Fibroblast of villous mesenchyme (primary cell): Measurements from ENCODE around the gene ACY1. TPM values are rescaled to one million over a fixed set of nuclear protein-coding genes. Genes with fewer than 3 reads are reported as not detected.
A peak's percentile ranks its signal among the peaks of the same experiment; 100 is the strongest.

Experiments
- DNase-seq: peaks from one replicate; pipeline ENCODE4 v3.0.0-alpha.2; 2010; ENCODE audit warnings: low read depth
- H3K4me3 ChIP-seq: 2 replicates; pipeline ENCODE4 v1.5.1; 2011; ENCODE audit warnings: low read depth, mild to moderate bottlenecking, low read length
- CTCF ChIP-seq: IDR thresholded peaks from 2 replicates; pipeline ENCODE4 v1.5.1; 2012; ENCODE audit warnings: low read depth, mild to moderate bottlenecking, low read length; ENCODE audit not compliant: insufficient read depth
- total RNA-seq: library from RNA; depleted of rRNA; stranded (reverse); fragments of >200 nt; gene quantifications from 2 replicates; pipeline ENCODE4 v1.2.3, GENCODE V29; 2012

Gene ACY1
- total RNA-seq, 1 donor, result 23.3 TPM

DNA sequence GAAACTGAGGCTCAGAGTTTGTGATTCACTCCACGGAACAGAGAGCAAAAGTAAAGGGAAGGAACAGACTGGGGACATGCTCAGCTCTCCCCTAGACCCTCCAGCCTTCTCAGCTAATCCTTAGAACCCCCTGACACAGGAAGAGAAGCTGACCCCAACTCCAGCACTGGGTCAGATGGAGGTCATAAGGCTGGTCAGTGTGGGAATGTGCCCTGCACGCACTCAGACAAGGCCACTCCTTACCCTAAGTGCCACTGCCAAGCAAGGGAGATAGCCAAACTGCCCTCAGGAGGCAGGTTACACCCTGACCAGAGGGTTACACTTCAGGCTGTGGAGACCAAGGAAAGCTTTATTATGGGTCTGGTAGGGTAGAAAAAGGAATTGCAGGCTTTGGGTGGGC, 11.2 kb downstream of the ACY1 start:
- no peak for TF ChIP-seq CTCF
- no peak for DNase-seq
- H3K4me3 ChIP-seq, result peak overlapping the region; percentile 99

- TF ChIP-seq CTCF, result peak; percentile 35
- peak; percentile 97 for DNase-seq
- H3K4me3 ChIP-seq, result peak within 1 kb of the TSS; percentile 99
Observed at GRCh38 chr3:51995346-51996163, 12.2 kb downstream of the ACY1 start, which contains the start of gene RPL29. RPL29 (minus strand) TSS chr3:51995895; CDS start chr3:51995461, 434 bp downstream.

GRCh38 chr3:51997172-51997571, 13.8 kb downstream of the ACY1 start:
- no peak for DNase-seq
- no peak overlapping the region for H3K4me3 ChIP-seq
- no peak for TF ChIP-seq CTCF

DNA sequence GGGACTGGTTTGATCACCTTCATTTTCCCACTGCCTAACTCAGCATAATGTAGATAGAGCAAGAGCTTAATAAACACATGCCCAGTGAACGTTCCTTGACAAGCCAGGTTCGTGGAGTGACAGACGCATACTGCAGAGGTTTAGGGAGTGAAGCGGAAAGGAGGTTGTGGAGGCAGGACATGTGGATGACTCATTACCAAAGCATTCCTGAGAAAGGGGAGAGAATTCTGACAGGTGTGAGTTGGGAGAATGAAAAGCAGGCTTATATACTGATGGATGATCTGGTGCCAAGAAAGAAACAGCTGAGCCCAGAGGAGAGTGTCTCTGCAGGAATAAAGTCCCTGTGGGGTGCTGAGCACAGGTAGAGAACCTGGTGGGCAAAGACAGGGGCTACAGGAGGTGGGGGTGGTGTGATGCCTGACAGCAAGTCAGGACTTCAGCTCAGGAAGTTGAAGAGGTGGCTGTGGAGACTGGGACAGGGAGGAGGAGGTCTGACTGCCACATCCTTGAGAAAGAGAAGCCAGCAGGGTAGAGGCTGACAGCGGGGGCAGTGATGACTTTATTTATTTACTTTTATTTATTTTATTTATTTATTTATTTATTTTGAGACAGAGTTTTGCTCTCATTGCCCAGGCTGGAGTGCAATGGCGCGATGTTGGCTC, 14.7 kb downstream of the ACY1 start:
- no peak overlapping the region for H3K4me3 ChIP-seq
- no peak for TF ChIP-seq CTCF
- no peak for DNase-seq

DNA sequence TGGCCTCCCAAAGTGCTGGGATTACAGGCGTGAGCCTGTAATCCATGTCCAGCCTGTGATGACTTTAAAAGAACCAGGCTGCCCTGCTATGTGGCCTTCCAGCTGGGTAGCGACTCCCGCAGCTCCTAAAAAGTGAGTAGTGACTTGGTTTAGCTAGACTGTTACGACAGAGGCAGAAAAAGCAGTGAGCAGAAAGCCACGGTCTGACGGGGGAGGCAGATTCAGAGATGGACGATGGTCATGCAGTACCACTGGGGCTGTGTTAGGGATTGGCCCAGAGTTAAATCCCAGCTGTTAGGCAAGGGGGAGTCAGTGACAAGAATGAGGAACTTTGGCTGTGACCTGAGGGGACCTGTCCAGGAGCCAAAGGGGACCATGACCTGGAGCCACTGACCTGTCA, 15.4 kb downstream of the ACY1 start:
- DNase-seq, result no peak
- no peak overlapping the region for H3K4me3 ChIP-seq
- no peak for TF ChIP-seq CTCF

GRCh38 chr3:51999846-52000245, 16.5 kb downstream of the ACY1 start:
- TF ChIP-seq CTCF, result no peak
- DNase-seq, result no peak
- H3K4me3 ChIP-seq, result no peak overlapping the region
